OCI-LY7 (cell line): ENCODE results near the gene CPHXL2.

ENCODE experiments used
- CTCF ChIP-seq: fragments of 200-600 bp; sonication (generic); conservative IDR thresholded peaks from 2 replicates; pipeline ENCODE4 v1.5.1; 2014; ENCODE audit warnings: mild to moderate bottlenecking, antibody characterized with exemption, low read length, moderate library complexity, mixed read lengths
- EZH2phosphoT487 ChIP-seq: fragments of 200-600 bp; sonication (generic); IDR thresholded peaks from 2 replicates; pipeline ENCODE4 v1.6.1; 2018; ENCODE audit warnings: low read depth, borderline replicate concordance, mild to moderate bottlenecking, mixed run types, antibody characterized with exemption, low read length, moderate library complexity, mixed read lengths

GRCh38 chr16:75622761-75623605 lies 53.8 kb downstream of the CPHXL2 start, which contains the start of gene ADAT1:
- TF ChIP-seq CTCF (no peak), EZH2phosphoT487 (no peak)
